Liver (tissue), 3 donors: ENCODE measurements around the gene TCFL5.

Experiments
- ATF3 ChIP-seq: IDR thresholded peaks from 2 replicates; pipeline ENCODE4 v1.6.1; 2016; ENCODE audit warnings: antibody characterized with exemption
- CTCF ChIP-seq: fragments of 150-350 bp; IDR thresholded peaks from 2 replicates; pipeline ENCODE4 v1.5.1; 2017; ENCODE audit warnings: improper control_type of control experiment, low read depth, low read length; ENCODE audit not compliant: missing input control
- EGR1 ChIP-seq, 2 donors: IDR thresholded peaks; 2 replicates each; pipeline ENCODE4 v1.6.1; 2016 to 2018; ENCODE audit warnings: antibody characterized with exemption in 2 of 2, low read depth in 2 of 2
- FOXA1 ChIP-seq: IDR thresholded peaks from 2 replicates; pipeline ENCODE4 v1.6.1; 2016; ENCODE audit warnings: antibody characterized with exemption
- JUND ChIP-seq, 2 donors: IDR thresholded peaks; 2 replicates each; pipeline ENCODE4 v1.6.1; 2016; ENCODE audit warnings: antibody characterized with exemption in 2 of 2
- MAX ChIP-seq: IDR thresholded peaks from 2 replicates; pipeline ENCODE4 v1.6.1; 2016; ENCODE audit warnings: antibody characterized with exemption
- RAD21 ChIP-seq, 2 donors: IDR thresholded peaks; 2 replicates each; pipeline ENCODE4 v1.6.1; 2016; ENCODE audit warnings: antibody characterized with exemption in 2 of 2, mild to moderate bottlenecking in 2 of 2
- SP1 ChIP-seq: IDR thresholded peaks from 2 replicates; pipeline ENCODE4 v1.6.1; 2018; ENCODE audit warnings: antibody characterized with exemption, mild to moderate bottlenecking
- YY1 ChIP-seq: IDR thresholded peaks from 2 replicates; pipeline ENCODE4 v1.6.1; 2016; ENCODE audit warnings: antibody characterized with exemption, mild to moderate bottlenecking
- ZBTB33 ChIP-seq: IDR thresholded peaks from 2 replicates; pipeline ENCODE4 v1.6.1; 2016; ENCODE audit warnings: antibody characterized with exemption
- donor health status: healthy.
- donor health status: healthy.

- TF ChIP-seq CTCF, result no peak
- TF ChIP-seq MAX, result no peak
- TF ChIP-seq YY1, result no peak
- no peak for TF ChIP-seq EGR1 (IDR thresholded peaks at IDR 0.05; ENCODE audit: low read depth in 2 of 2)
- no peak for TF ChIP-seq SP1
- TF ChIP-seq RAD21 (IDR thresholded peaks at IDR 0.05), result no peak
- no peak for TF ChIP-seq ZBTB33
- TF ChIP-seq FOXA1, result no peak
- TF ChIP-seq JUND (IDR thresholded peaks at IDR 0.05), result no peak
- TF ChIP-seq ATF3, result no peak
These were observed 28.2 kb upstream of the TCFL5 start for GRCh38 chr20:62889871-62890270.
